HepG2 (cell line): ENCODE results near the gene BEX1. TPM values are rescaled to one million over a fixed set of nuclear protein-coding genes. Genes with fewer than 3 reads are reported as not detected.

Source experiments
- BRD4 ChIP-seq: sonication (generic); formaldehyde crosslinking; IDR thresholded peaks from 2 replicates; pipeline ENCODE4 v1.4.0; 2020; ENCODE audit warnings: missing genetic modification reagents
- ELF4 ChIP-seq: sonication (generic); formaldehyde crosslinking; IDR thresholded peaks from 2 replicates; pipeline ENCODE4 v1.5.0; 2020; ENCODE audit warnings: missing genetic modification reagents, mild to moderate bottlenecking, moderate library complexity, borderline replicate concordance
- HDAC1 ChIP-seq: sonication (generic); formaldehyde crosslinking; IDR thresholded peaks from 2 replicates; pipeline ENCODE4 v1.5.1; 2020; ENCODE audit warnings: mild to moderate bottlenecking, missing genetic modification reagents
- HNF4A ChIP-seq: sonication (generic); formaldehyde crosslinking; IDR thresholded peaks from 2 replicates; pipeline ENCODE4 v1.4.0; 2020; ENCODE audit warnings: missing genetic modification reagents
- MAX ChIP-seq: IDR thresholded peaks from 2 replicates; pipeline ENCODE4 v1.6.1; 2012; ENCODE audit warnings: inconsistent platforms
- MEIS2 ChIP-seq: sonication (generic); formaldehyde crosslinking; IDR thresholded peaks from 2 replicates; pipeline ENCODE4 v1.9.0; 2021; ENCODE audit warnings: mild to moderate bottlenecking, missing genetic modification reagents
- MIER2 ChIP-seq: IDR thresholded peaks from 2 replicates; pipeline ENCODE4 v1.6.1; 2016; ENCODE audit warnings: missing biosample characterization, missing genetic modification reagents
- PHF20 ChIP-seq: sonication (generic); formaldehyde crosslinking; IDR thresholded peaks from 2 replicates; pipeline ENCODE4 v1.5.0; 2020; ENCODE audit warnings: mild to moderate bottlenecking, missing genetic modification reagents
- PHF8 ChIP-seq: sonication (generic); formaldehyde crosslinking; IDR thresholded peaks from 2 replicates; pipeline ENCODE4 v1.5.0; 2020; ENCODE audit warnings: missing genetic modification reagents
- RBM22 ChIP-seq: fragments of 200-400 bp; formaldehyde crosslinking; optimal IDR thresholded peaks from 2 replicates; pipeline ENCODE3; 2017; ENCODE audit warnings: mild to moderate bottlenecking, low read length, moderate library complexity
- SOX6 ChIP-seq, 2 experiments: fragments of 450-650 bp in 1 of 2; sonication (generic) in 1 of 2; formaldehyde crosslinking in 1 of 2; IDR thresholded peaks; 2 replicates each; pipeline versions ENCODE4 v1.4.0 to v1.6.1; 2017 to 2020; ENCODE audit warnings: antibody characterized with exemption in 1 of 2, mild to moderate bottlenecking in 1 of 2, missing genetic modification reagents in 1 of 2
- TAF1 ChIP-seq: sonication (generic); formaldehyde crosslinking; IDR thresholded peaks from 2 replicates; pipeline ENCODE4 v1.4.0; 2020; ENCODE audit warnings: missing genetic modification reagents
- ZFP90 ChIP-seq: sonication (generic); formaldehyde crosslinking; IDR thresholded peaks from 2 replicates; pipeline ENCODE4 v1.8.0; 2022; ENCODE audit warnings: missing genetic modification reagents, mild to moderate bottlenecking, inconsistent platforms, borderline replicate concordance
- ZFY ChIP-seq: sonication (generic); formaldehyde crosslinking; IDR thresholded peaks from 2 replicates; pipeline ENCODE4 v1.4.0; 2020; ENCODE audit warnings: missing genetic modification reagents
- ZNF180 ChIP-seq: sonication (generic); formaldehyde crosslinking; IDR thresholded peaks from 2 replicates; pipeline ENCODE4 v1.4.0; 2020; ENCODE audit warnings: low read depth, missing genetic modification reagents, borderline replicate concordance
- ZNF225 ChIP-seq: sonication (generic); formaldehyde crosslinking; IDR thresholded peaks from 2 replicates; pipeline ENCODE4 v1.4.0; 2020; ENCODE audit warnings: mild to moderate bottlenecking, missing genetic modification reagents
- ZNF776 ChIP-seq: sonication (generic); formaldehyde crosslinking; IDR thresholded peaks from 2 replicates; pipeline ENCODE4 v1.4.0; 2020; ENCODE audit warnings: mild to moderate bottlenecking, missing genetic modification reagents
- ZSCAN30 ChIP-seq: sonication (generic); formaldehyde crosslinking; IDR thresholded peaks from 2 replicates; pipeline ENCODE4 v1.5.0; 2020; ENCODE audit warnings: mild to moderate bottlenecking, missing genetic modification reagents
- polyA plus RNA-seq, 8 experiments: library from polyadenylated mRNA; depleted of rRNA in 3 of 8; stranded (reverse) in 7 of 8; unstranded in 1 of 8; fragments of >200 nt; fragmentation: Illumina TruSeq in 4 of 8; extraction: Trizol in 4 of 8; gene quantifications; 2 replicates each; pipeline versions ENCODE4 v1.2.1 to v1.2.3, GENCODE V29; 2011 to 2016; ENCODE audit warnings: low read depth in 4 of 8, missing spikeins in 1 of 8, mixed read lengths in 1 of 8; ENCODE audit not compliant: insufficient read depth in 1 of 8
- total RNA-seq, 5 experiments: library from RNA; depleted of rRNA; stranded (reverse); fragments of >200 nt; fragmentation: Illumina TruSeq; extraction: Trizol; gene quantifications; 2 replicates each; pipeline ENCODE4 v1.2.3, GENCODE V29; 2016; ENCODE audit warnings: low read depth in 1 of 5
- TF ChIP-seq, protein P1 (sequence below): sonication (generic); formaldehyde crosslinking; conservative IDR thresholded peaks from 2 replicates; pipeline ENCODE4 v1.4.0; 2020; ENCODE audit warnings: missing genetic modification reagents
- TF ChIP-seq, protein P2 (sequence below): sonication (generic); IDR thresholded peaks from 2 replicates; pipeline ENCODE4 v1.6.1; 2016; ENCODE audit warnings: low read depth, borderline replicate concordance
- TF ChIP-seq, protein P3 (sequence below): sonication (generic); formaldehyde crosslinking; IDR thresholded peaks from 2 replicates; pipeline ENCODE4 v1.9.0; 2021; ENCODE audit warnings: mild to moderate bottlenecking, missing genetic modification reagents

BEX1 gene
- total and polyA plus RNA-seq, 2 of the 13 experiments (the other 11 are each of a cell fraction or from before 2014, with no cell fraction given) = 29.4 to 69.4 TPM

- TF ChIP-seq ELF4 (CRISPR knock-in tag) = no peak
- no peak for TF ChIP-seq BRD4 (CRISPR knock-in tag)
- TF ChIP-seq ZNF225 (CRISPR knock-in tag) = no peak
- no peak for TF ChIP-seq RBM22
- TF ChIP-seq HDAC1 (CRISPR knock-in tag) = 0 out of 2 replicates have a peak, but pooled peaks have one; percentile 18
- peak; percentile 44 for TF ChIP-seq HNF4A
- TF ChIP-seq, protein P1, sequence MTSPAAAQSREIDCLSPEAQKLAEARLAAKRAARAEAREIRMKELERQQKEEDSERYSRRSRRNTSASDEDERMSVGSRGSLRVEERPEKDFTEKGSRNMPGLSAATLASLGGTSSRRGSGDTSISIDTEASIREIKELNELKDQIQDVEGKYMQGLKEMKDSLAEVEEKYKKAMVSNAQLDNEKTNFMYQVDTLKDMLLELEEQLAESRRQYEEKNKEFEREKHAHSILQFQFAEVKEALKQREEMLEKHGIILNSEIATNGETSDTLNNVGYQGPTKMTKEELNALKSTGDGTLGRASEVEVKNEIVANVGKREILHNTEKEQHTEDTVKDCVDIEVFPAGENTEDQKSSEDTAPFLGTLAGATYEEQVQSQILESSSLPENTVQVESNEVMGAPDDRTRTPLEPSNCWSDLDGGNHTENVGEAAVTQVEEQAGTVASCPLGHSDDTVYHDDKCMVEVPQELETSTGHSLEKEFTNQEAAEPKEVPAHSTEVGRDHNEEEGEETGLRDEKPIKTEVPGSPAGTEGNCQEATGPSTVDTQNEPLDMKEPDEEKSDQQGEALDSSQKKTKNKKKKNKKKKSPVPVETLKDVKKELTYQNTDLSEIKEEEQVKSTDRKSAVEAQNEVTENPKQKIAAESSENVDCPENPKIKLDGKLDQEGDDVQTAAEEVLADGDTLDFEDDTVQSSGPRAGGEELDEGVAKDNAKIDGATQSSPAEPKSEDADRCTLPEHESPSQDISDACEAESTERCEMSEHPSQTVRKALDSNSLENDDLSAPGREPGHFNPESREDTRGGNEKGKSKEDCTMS (CRISPR knock-in tag) = no peak
- 0 out of 2 replicates have a peak, but pooled peaks have one; percentile 22 for TF ChIP-seq MAX
- TF ChIP-seq, protein P2, sequence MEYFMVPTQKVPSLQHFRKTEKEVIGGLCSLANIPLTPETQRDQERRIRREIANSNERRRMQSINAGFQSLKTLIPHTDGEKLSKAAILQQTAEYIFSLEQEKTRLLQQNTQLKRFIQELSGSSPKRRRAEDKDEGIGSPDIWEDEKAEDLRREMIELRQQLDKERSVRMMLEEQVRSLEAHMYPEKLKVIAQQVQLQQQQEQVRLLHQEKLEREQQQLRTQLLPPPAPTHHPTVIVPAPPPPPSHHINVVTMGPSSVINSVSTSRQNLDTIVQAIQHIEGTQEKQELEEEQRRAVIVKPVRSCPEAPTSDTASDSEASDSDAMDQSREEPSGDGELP = peak; percentile 50; the same call in 1 of the 2 replicates
- TF ChIP-seq ZSCAN30 (CRISPR knock-in tag) = no peak
- no peak for TF ChIP-seq PHF8 (CRISPR knock-in tag)
- no peak for TF ChIP-seq ZFP90 (CRISPR knock-in tag)
- TF ChIP-seq SOX6 (IDR thresholded peaks at IDR 0.05) = no peak
- no peak for TF ChIP-seq SOX6 (CRISPR knock-in tag; IDR thresholded peaks at IDR 0.05)
- no peak for TF ChIP-seq ZNF776 (CRISPR knock-in tag)
- no peak for TF ChIP-seq PHF20
- TF ChIP-seq, protein P3, sequence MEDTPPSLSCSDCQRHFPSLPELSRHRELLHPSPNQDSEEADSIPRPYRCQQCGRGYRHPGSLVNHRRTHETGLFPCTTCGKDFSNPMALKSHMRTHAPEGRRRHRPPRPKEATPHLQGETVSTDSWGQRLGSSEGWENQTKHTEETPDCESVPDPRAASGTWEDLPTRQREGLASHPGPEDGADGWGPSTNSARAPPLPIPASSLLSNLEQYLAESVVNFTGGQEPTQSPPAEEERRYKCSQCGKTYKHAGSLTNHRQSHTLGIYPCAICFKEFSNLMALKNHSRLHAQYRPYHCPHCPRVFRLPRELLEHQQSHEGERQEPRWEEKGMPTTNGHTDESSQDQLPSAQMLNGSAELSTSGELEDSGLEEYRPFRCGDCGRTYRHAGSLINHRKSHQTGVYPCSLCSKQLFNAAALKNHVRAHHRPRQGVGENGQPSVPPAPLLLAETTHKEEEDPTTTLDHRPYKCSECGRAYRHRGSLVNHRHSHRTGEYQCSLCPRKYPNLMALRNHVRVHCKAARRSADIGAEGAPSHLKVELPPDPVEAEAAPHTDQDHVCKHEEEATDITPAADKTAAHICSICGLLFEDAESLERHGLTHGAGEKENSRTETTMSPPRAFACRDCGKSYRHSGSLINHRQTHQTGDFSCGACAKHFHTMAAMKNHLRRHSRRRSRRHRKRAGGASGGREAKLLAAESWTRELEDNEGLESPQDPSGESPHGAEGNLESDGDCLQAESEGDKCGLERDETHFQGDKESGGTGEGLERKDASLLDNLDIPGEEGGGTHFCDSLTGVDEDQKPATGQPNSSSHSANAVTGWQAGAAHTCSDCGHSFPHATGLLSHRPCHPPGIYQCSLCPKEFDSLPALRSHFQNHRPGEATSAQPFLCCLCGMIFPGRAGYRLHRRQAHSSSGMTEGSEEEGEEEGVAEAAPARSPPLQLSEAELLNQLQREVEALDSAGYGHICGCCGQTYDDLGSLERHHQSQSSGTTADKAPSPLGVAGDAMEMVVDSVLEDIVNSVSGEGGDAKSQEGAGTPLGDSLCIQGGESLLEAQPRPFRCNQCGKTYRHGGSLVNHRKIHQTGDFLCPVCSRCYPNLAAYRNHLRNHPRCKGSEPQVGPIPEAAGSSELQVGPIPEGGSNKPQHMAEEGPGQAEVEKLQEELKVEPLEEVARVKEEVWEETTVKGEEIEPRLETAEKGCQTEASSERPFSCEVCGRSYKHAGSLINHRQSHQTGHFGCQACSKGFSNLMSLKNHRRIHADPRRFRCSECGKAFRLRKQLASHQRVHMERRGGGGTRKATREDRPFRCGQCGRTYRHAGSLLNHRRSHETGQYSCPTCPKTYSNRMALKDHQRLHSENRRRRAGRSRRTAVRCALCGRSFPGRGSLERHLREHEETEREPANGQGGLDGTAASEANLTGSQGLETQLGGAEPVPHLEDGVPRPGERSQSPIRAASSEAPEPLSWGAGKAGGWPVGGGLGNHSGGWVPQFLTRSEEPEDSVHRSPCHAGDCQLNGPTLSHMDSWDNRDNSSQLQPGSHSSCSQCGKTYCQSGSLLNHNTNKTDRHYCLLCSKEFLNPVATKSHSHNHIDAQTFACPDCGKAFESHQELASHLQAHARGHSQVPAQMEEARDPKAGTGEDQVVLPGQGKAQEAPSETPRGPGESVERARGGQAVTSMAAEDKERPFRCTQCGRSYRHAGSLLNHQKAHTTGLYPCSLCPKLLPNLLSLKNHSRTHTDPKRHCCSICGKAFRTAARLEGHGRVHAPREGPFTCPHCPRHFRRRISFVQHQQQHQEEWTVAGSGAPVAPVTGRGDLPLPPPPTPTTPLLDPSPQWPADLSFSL = no peak
- TF ChIP-seq TAF1 = peak; percentile 6; the same call in 1 of the 2 replicates
- TF ChIP-seq ZNF180 (CRISPR knock-in tag) = no peak
- TF ChIP-seq MIER2 (CRISPR knock-in tag) = peak; percentile 86
- 0 out of 2 replicates have a peak, but pooled peaks have one; percentile 9 for TF ChIP-seq ZFY (CRISPR knock-in tag)
- TF ChIP-seq MEIS2 (CRISPR knock-in tag) = no peak
These were observed 653 bp downstream of the BEX1 start (continued) for GRCh38 chrX:103063191-103063845.
